Measurements from ENCODE around the gene ORM2.
A peak's percentile ranks its signal among the peaks of the same experiment; 100 is the strongest.

Gene ORM2

DNA sequence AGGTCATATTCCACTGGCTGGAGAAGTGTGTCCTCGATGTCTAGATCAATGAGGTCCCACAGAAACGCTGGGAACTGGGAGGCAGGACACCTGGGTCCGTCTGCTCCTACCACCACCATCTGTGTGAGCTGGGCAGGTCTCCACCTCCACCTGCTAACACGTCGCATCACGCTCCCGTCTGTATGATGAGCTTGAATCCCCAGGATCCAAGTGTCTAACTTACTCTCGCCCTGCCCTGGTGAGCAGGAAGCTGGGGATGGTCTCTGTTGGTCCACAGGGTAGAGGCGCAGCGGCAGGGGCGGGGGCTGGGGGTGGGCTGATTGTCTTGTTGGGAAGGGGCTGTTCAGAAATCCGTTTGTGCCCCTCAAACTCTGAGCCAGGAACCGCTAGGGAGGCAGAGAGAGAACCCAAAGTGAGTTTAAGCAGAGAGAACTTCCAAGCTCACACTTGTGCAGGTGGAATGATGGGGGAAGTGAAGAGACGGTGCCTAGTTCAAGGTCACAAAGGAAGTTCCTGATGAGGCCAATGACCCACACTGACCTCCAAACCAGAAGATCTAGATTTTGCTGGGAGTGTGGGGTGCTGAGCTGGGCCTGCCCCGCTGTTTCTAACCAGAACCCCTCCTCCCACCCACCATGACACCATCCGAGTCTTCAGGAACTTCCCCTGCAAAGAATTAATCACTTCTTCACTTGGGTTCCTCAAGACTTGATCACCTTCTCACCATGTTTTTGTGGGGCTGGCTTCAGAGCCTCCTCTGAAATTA lies 21.1 kb downstream of the ORM2 start:
- no peak for DNase-seq (ENCODE audit: low spot score)

GRCh38 chr9:114351932-114352331 lies 22.3 kb downstream of the ORM2 start:
- no peak for DNase-seq (ENCODE audit: low spot score)

GRCh38 chr9:114355821-114356220 lies 26.2 kb downstream of the ORM2 start:
- no peak for DNase-seq (ENCODE audit: low spot score)

DNA sequence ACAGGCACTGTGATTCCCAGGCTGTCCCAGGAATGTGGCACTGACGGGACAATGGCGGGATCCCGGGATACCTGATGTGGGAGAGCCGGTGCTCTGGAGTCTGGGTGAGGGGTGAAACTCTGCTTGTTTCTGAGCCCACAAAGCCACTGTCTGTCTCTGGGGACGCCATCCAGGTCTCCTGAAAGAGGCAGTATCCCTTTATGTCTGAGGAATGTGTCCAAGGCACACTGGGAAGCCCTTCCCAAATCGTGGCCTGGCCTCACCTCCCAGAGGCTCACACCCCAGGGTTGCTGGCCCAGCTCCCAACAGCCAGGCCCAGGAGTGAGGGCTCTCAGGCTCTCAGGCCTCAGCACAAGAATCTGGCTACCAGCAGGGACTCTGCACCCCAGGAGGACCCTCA lies 27.1 kb downstream of the ORM2 start:
- DNase-seq (ENCODE audit: low spot score) = no peak

DNA sequence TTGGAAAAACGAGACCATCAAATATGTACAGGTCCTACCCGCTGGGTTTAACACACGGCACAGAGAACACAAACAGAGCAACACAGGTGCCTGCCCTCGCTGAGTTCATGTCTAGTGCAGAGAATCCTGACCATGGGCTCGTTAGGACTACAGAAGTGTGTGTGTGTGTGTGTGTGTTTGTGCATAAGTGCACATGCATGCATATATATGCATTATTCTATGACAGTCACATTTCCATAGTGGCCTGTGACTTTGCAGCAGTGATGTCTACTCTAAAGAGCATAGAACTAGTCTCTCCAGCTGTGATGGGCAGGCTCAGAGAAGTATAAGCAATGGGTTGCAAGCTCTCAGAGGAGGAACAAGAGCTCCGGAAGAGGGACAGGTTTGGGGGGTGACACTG lies 27.7 kb downstream of the ORM2 start:
- DNase-seq (ENCODE audit: low spot score) = no peak

- no peak for DNase-seq (ENCODE audit: low spot score)
Observed at GRCh38 chr9:114357911-114358328, 28.3 kb downstream of the ORM2 start.

- no peak for DNase-seq (ENCODE audit: low spot score)
Observed at GRCh38 chr9:114359801-114360200, 30.1 kb downstream of the ORM2 start.

- no peak for DNase-seq (ENCODE audit: low spot score)
Observed at GRCh38 chr9:114361542-114361941, 31.9 kb downstream of the ORM2 start.

- DNase-seq (ENCODE audit: low spot score) = no peak
Observed at GRCh38 chr9:114362394-114362793, 32.7 kb downstream of the ORM2 start.

- no peak for DNase-seq (ENCODE audit: low spot score)
Observed at GRCh38 chr9:114363424-114363823, 33.8 kb downstream of the ORM2 start.

GRCh38 chr9:114364134-114365041 lies 34.7 kb downstream of the ORM2 start:
- DNase-seq (ENCODE audit: low spot score) = no peak

- DNase-seq (ENCODE audit: low spot score) = no peak
Observed at GRCh38 chr9:114365194-114365593, 35.5 kb downstream of the ORM2 start.

DNA sequence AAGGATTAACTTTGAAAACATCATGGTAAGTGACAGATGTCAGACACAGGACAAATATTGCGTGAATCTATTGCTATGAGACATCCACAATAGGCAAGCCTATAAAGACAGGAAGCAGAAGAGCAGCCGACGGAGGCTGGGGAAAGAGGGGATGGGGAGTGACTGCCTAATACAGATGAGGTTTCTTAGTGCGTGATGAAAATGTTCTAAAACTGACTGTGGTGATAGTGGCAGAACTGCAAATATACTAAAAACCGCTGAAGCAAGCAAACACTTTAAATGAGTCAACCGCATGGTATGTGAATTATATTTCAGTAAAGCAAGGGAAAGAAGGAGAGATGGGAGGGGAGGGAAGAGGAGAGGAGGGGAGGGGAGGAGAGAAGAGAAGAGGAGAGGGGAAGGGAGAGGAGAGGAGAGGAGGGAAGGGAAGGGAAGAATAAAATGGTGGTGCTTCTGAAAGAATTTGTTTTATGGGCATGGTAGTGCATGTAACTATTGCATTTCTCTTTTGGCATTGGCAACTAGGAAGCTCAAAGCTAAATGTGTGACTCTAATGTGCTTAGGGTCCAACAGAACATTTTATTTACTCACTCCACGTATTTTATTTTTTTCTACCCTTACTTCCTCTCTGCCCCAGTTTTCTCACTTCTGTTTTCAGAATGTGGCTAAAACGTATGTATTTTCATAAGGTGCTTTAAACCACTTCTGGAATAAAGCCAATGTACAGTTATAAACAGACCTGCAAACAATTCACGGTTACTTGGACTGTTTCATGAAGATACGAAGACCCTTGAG lies 36.9 kb downstream of the ORM2 start:
- peak; percentile 44 for DNase-seq (ENCODE audit: low spot score)

- no peak for DNase-seq (ENCODE audit: low spot score)
Observed at GRCh38 chr9:114367366-114367765, 37.7 kb downstream of the ORM2 start.

DNA sequence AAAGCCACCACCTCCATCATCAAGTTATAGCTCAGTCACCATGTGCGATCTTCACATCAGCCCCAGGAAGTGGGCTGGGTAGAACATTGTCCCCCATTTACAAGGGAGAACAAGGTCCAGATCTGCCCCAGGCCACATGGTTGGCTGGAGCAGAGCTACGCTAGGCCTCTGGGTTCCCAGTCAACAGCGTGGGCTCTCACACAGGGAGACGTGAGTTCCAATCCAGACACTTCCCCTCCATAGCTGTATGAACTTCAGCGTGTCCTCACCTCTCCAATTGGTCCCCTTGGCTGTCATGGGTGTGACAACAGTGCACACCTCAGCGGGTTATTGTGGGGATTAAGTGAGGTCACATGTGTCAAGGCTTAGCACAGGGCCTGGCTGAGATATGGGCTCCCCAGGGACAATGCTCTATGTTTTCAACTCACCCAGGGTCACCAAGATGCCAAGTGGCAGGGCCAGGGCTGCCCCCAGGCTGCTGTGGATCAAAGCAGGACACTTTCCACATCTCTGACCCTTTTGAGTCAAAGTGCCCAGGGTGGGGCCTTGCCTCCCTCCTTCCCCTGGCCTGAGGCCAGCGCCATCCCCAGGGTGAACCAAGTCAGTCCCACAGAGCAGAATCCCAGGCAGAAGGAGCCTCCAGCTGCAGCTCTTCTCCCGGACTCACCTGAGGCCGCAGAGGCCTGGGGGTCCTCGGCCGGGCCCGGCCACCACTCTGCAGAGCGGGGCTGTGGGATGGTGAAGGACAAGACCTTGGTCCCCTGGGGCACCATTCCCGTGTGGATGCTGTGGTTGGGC lies 38.3 kb downstream of the ORM2 start:
- no peak for DNase-seq (ENCODE audit: low spot score)

- no peak for DNase-seq (ENCODE audit: low spot score)
Observed at GRCh38 chr9:114369216-114370130, 39.8 kb downstream of the ORM2 start.

DNA sequence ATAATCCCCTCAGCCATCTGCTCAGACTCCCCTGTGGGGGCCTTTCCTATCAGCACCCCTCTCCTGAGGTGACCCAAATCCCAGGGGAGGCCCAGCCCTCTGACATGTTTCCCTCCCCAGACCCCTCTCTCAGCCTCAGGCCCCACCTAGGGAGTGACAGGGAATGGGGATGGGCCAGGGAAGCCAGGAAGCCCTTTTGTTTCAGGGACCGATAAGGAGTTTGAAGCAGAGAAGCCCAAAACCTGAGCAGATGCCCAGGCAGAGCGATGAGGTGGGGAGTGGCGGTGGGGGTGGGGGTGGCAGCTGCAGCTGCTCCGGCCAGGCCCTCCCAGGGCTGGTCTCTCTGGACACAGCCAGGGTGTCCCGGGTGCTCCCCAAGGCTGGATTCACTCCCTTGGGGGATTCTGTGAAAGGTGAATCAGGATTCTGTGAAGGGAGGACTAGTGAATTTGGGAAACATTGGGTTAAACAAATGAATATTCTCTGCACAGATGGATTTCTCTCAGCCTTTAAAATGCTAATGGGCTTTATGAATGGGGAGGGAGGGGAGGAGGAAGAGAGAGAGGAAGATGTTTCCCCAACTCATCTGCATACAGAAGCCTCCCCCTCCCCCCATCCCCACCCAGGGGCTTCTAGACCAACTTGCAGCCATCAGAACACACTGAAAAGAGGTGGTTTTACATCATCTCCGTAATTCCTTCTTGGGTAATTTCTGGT lies 40.7 kb downstream of the ORM2 start:
- no peak for DNase-seq (ENCODE audit: low spot score)

GRCh38 chr9:114370968-114371320 lies 41.3 kb downstream of the ORM2 start:
- DNase-seq (ENCODE audit: low spot score) = no peak

GRCh38 chr9:114371343-114371944 lies 41.8 kb downstream of the ORM2 start:
- DNase-seq (ENCODE audit: low spot score) = no peak
